ENCODE measurements around the gene HEG1. TPM values are rescaled to one million over a fixed set of nuclear protein-coding genes. Genes with fewer than 3 reads are reported as not detected.

Gene HEG1
- total RNA-seq, 1 donor from 2014 or later: 153 TPM

DNA sequence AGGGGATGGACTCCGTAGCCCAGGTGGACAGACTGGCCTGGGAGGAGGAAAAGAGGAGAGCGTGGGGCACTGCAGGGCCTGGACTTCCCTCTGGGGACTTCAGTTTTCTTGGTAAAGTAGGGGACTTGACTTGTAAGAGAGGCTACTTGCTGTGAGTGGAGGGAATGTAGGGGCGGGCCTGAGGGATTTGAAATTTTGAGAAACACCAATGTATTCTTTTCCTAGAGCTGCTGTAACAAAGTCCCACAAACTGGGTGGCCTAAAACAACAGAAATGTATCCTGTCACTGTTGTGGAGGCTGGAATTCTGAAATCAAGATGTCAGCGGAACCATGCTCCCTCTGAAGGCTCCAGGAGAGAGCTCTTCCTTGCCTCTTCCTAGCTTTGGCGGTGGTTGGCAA lies 5.8 kb upstream of the HEG1 start:
- Histone ChIP-seq H3K4me3 (no peak overlapping the region), H3K27me3 (no peaks in the 10 kb centered on the region), H3K27ac (peak overlapping the region; percentile 45 to 76), H3K4me1 (peaks cover 10 to 41% of the 10 kb centered on the region in 2 donors), H3K36me3 (no peaks in the 10 kb centered on the region), H3K9me3 (no peaks in the 10 kb centered on the region)
- intact Hi-C loops (cut with DNase I): loop anchor here (5.0 kb wide), 1 partner anchor 46 kb away; no protein-coding TSS in a partner anchor
- no peak for DNase-seq (ENCODE audit: low spot score in 2 of 2)
- TF ChIP-seq, protein P1, sequence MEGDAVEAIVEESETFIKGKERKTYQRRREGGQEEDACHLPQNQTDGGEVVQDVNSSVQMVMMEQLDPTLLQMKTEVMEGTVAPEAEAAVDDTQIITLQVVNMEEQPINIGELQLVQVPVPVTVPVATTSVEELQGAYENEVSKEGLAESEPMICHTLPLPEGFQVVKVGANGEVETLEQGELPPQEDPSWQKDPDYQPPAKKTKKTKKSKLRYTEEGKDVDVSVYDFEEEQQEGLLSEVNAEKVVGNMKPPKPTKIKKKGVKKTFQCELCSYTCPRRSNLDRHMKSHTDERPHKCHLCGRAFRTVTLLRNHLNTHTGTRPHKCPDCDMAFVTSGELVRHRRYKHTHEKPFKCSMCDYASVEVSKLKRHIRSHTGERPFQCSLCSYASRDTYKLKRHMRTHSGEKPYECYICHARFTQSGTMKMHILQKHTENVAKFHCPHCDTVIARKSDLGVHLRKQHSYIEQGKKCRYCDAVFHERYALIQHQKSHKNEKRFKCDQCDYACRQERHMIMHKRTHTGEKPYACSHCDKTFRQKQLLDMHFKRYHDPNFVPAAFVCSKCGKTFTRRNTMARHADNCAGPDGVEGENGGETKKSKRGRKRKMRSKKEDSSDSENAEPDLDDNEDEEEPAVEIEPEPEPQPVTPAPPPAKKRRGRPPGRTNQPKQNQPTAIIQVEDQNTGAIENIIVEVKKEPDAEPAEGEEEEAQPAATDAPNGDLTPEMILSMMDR (IDR thresholded peaks at IDR 0.05): no peak

DNA sequence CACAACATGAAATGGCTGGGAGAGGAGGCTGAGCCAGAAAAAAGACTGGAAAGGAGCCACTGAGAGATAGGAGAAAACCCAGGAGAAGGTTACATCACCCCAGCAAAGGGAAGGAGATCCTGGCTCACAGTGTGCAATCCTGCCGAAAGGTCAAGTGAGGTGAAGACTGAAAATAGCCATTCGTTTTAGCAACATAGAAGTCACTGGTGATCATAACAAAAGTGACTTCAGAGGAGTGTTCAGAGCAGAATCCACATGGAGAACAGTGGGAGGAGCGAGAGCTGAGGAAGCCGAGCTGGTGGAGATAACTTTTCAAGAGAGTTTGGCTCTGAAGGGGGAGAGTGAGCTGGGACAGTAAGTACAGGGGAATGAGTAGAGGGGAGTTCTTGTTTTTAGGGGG lies 5.4 kb upstream of the HEG1 start:
- TF ChIP-seq, protein P1 (IDR thresholded peaks at IDR 0.05): no peak
- Histone ChIP-seq H3K9me3 (no peaks in the 10 kb centered on the region), H3K27me3 (no peaks in the 10 kb centered on the region), H3K27ac (peak overlapping the region; percentile 45 to 76), H3K36me3 (no peaks in the 10 kb centered on the region), H3K4me3 (no peak overlapping the region), H3K4me1 (peaks cover 13 to 46% of the 10 kb centered on the region in 2 donors)
- DNase-seq (ENCODE audit: low spot score in 2 of 2): peak in 1 of 2 donors; percentile 84
- intact Hi-C loops (cut with DNase I): loop anchor here (5.0 kb wide), 1 partner anchor 46 kb away; no protein-coding TSS in a partner anchor

DNA sequence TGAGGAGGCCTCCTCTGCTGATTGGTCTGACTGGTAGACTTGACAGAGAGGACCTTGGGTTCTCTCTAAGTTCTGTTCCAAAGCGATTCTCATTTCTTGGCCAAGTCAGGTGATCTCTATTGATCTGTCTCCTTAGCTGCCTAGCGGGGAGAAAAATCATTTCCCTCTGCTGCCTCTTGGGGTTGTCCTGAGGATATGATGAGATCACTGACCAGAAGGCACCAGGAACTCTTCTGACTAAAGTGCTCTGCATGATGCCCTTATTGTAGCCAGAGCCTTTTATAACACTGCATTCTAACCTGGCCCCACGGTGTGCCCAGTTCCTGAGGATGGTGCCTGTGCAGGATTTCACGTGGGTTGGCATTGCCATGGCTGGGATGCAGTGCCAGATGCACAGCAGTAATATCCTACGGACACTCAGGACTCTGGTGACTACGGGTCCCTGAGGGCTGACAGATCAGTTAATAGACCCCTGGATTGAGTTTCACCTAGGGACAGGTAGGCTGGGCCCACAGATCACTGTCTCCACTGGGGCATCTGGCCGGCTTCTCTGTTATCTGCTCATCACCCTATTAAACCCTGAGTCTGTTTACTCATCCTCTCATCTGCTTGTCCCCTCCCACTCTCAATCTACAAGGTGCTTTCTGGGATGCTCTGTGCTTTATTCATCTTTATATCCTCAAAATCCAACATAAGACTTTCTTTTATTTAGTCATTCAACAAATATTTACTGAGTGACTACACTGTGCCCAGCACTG lies 3.9 kb upstream of the HEG1 start:
- intact Hi-C loops (cut with DNase I): loop anchor here (5.0 to 10.0 kb wide), 3 partner anchors 48 to 1675 kb away; no protein-coding TSS in a partner anchor
- H3K36me3 ChIP-seq: no peaks in the 10 kb centered on the region
- H3K4me1 ChIP-seq: peaks cover 13 to 46% of the 10 kb centered on the region in 2 donors
- no peak overlapping the region for H3K27ac ChIP-seq
- TF ChIP-seq, protein P1 (IDR thresholded peaks at IDR 0.05): no peak
- no peaks in the 10 kb centered on the region for H3K9me3 ChIP-seq
- H3K27me3 ChIP-seq: no peaks in the 10 kb centered on the region
- H3K4me3 ChIP-seq: no peak overlapping the region
- DNase-seq (ENCODE audit: low spot score in 2 of 2): no peak

DNA sequence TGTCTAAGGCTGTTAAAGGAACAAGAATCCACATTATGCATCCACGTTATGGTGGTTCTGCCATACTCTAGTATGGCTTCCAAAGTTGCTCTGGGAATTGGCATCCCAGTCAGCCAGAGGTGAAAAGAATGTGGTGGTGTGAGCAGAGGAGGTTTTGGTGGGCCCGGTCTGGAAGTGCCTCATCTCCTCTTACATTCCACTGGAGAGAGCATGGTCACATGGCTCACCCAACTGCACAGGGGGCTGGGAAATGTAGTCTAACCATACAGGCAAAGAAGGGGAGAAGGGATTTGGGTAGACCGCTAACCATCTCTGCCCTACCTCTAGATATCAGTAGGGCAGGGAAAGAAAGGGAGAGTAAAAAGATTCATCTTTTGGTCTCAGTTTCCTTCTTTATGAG lies 3.2 kb upstream of the HEG1 start:
- intact Hi-C loops (cut with DNase I): loop anchor here (10.0 kb wide), 2 partner anchors 274 to 1674 kb away; no protein-coding TSS in a partner anchor
- TF ChIP-seq, protein P1 (IDR thresholded peaks at IDR 0.05): no peak
- peaks cover 13 to 48% of the 10 kb centered on the region in 2 donors for H3K4me1 ChIP-seq
- no peaks in the 10 kb centered on the region for H3K36me3 ChIP-seq
- no peaks in the 10 kb centered on the region for H3K9me3 ChIP-seq
- peak overlapping the region in 1 of 2 donors; percentile 98 for H3K27ac ChIP-seq
- DNase-seq (ENCODE audit: low spot score in 2 of 2): no peak
- H3K4me3 ChIP-seq: no peak overlapping the region
- H3K27me3 ChIP-seq: no peaks in the 10 kb centered on the region

DNA sequence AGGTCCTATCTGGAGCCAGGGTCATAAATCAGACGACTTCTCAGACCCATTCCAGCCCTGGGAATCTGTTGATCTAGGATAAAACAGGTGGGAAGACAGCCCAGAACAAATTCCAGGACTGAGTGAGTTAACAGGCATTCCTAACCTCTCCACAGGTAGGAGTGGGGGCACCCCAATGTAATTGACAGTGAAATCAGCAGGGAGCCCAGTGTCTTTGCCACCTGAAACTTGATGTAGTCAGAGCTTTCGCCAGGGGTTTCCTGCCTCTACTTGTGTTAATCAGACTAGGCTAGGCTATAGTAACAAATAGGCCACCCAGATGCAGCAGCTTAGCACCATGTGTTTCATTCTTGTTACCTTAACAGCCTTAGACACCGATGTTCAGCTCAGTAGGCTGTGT lies 2.7 kb upstream of the HEG1 start:
- intact Hi-C loops (cut with DNase I): loop anchor here (10.0 kb wide), 2 partner anchors 274 to 1674 kb away; no protein-coding TSS in a partner anchor
- Histone ChIP-seq H3K36me3 (no peaks in the 10 kb centered on the region), H3K4me1 (peaks cover 14 to 50% of the 10 kb centered on the region in 2 donors), H3K9me3 (no peaks in the 10 kb centered on the region), H3K4me3 (no peak overlapping the region), H3K27ac (peak overlapping the region in 1 of 2 donors; percentile 98), H3K27me3 (no peaks in the 10 kb centered on the region)
- TF ChIP-seq, protein P1 (IDR thresholded peaks at IDR 0.05): no peak
- no peak for DNase-seq (ENCODE audit: low spot score in 2 of 2)

Data from ascending aorta (tissue), 2 donors.